Parathyroid adenoma (tissue), 2 donors: ENCODE data around the gene ZNF845.
A peak's percentile ranks its signal among the peaks of the same experiment; 100 is the strongest.
"Not testable (repeated sequence)": the region's sequence is repeated elsewhere in the genome, so short reads cannot be mapped to it uniquely, and the experiment has no call there.

Source experiments
- H2AFZ ChIP-seq: fragments of 300-600 bp; sonication (generic); one replicate; pipeline ENCODE4 v1.7.0; 2017; ENCODE audit warnings: antibody characterized with exemption, mild to moderate bottlenecking
- H3K27ac ChIP-seq: fragments of 300-600 bp; sonication (generic); one replicate; pipeline ENCODE4 v1.7.0; 2017
- H3K27me3 ChIP-seq: fragments of 300-600 bp; sonication (generic); one replicate; pipeline ENCODE4 v1.7.0; 2017; ENCODE audit warnings: low read length; ENCODE audit not compliant: control insufficient read depth, insufficient read depth
- H3K36me3 ChIP-seq: fragments of 300-600 bp; sonication (generic); one replicate; pipeline ENCODE4 v1.7.0; 2017; ENCODE audit warnings: low read length; ENCODE audit not compliant: control insufficient read depth, insufficient read depth
- H3K4me1 ChIP-seq: fragments of 300-600 bp; sonication (generic); one replicate; pipeline ENCODE4 v1.7.0; 2017; ENCODE audit warnings: control low read depth
- H3K4me2 ChIP-seq: fragments of 300-600 bp; sonication (generic); one replicate; pipeline ENCODE4 v1.7.0; 2017; ENCODE audit warnings: low read length
- H3K4me3 ChIP-seq: fragments of 300-600 bp; sonication (generic); one replicate; pipeline ENCODE4 v1.7.0; 2017; ENCODE audit warnings: low read depth, low read length
- H3K79me2 ChIP-seq: fragments of 300-600 bp; sonication (generic); one replicate; pipeline ENCODE4 v1.7.0; 2017; ENCODE audit warnings: control low read depth
- H3K9ac ChIP-seq: fragments of 300-600 bp; sonication (generic); one replicate; pipeline ENCODE4 v1.7.0; 2017; ENCODE audit warnings: mild to moderate bottlenecking
- H3K9me3 ChIP-seq: fragments of 300-600 bp; sonication (generic); one replicate; pipeline ENCODE4 v1.7.0; 2017; ENCODE audit warnings: low read length; ENCODE audit not compliant: control insufficient read depth
- CTCF ChIP-seq: fragments of 300-600 bp; sonication (generic); IDR thresholded peaks from one replicate; pipeline ENCODE4 v1.7.0; 2017; ENCODE audit warnings: antibody characterized with exemption, mild to moderate bottlenecking
- donor health status: primary hyperparathyroidism.

The ZNF845 gene

DNA sequence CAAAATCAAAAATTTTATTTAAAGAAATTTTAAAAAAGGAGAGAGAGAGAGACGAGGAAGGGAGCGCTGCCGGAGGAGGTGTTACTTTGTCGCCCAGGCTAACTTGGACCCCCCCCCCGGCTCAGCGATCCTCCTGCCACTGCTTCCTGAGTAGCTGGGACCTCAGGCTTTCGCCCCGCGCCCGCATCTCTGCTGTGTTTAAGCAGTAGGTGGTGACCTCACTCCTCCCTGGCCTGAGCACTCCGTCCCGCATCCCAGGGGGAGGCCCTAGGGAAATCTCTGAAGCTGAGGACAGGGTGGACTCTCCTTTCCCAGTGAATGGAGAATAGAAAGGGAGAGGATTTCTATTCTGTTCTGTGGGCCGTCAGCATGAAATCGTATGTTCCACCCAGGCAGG is 485 bp upstream of the ZNF845 start:
- Histone ChIP-seq H3K27ac (peak overlapping the region; percentile 76), H3K9me3 (no peaks in the 10 kb centered on the region), H2AFZ (peak overlapping the region; percentile 90), H3K4me2 (peak overlapping the region; percentile 78), H3K4me3 (peak overlapping the region; percentile 96), H3K79me2 (no peaks in the 10 kb centered on the region), H3K36me3 (no peaks in the 10 kb centered on the region), H3K27me3 (no peaks in the 10 kb centered on the region), H3K4me1 (no peaks in the 10 kb centered on the region), H3K9ac (no peak overlapping the region)
- TF ChIP-seq CTCF: no peak

DNA sequence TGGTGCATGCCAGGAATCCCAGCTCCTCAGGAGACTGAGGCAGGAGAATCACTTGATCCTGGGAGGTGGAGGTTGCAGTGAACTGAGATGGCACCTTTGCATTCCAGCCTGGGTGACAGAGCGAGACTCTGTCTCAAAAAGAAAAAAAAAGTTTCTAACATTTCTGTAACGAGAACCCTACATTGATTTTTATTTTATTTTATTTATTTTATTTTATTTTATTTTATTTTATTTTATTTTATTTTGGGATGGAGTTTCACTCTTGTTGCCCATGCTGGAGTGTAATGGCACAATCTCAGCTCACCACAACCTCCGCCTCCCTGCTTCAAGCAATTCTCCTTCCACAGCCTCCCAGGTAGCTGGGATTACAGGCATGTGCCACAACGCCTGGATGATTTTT is 10.9 kb downstream of the ZNF845 start:
- H3K9me3 ChIP-seq, H3K36me3 ChIP-seq, H3K4me3 ChIP-seq, H3K4me2 ChIP-seq, H3K27me3 ChIP-seq, H3K9ac ChIP-seq, H3K4me1 ChIP-seq, H3K79me2 ChIP-seq, H2AFZ ChIP-seq, H3K27ac ChIP-seq: not testable (repeated sequence)

DNA sequence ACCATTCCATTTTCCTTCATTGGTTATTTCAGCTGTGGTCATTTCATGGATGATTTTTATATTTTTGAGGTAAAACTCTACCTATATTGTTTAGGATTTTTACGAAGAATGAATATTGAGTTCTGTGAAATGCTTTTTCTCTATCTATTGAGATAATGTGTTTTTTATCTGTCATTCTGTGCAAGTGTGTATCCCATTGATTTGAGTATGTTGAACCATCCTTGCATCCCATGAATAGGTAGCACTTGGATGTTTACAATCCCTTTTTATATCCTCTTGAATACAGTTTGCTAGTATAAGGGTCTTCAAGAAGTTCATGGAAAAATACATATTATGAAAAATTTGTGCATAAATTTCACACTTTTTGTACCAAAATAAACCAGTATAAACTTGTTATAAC is 22.2 kb downstream of the ZNF845 start:
- TF ChIP-seq CTCF: no peak
- Histone ChIP-seq H3K4me2 (no peak overlapping the region), H3K9ac (no peak overlapping the region), H3K4me1 (no peaks in the 10 kb centered on the region), H3K27ac (no peak overlapping the region), H3K9me3 (peaks cover 3% of the 10 kb centered on the region), H3K4me3 (no peak overlapping the region), H3K36me3 (peaks cover 6% of the 10 kb centered on the region), H2AFZ (no peak overlapping the region), H3K79me2 (no peaks in the 10 kb centered on the region), H3K27me3 (no peaks in the 10 kb centered on the region)

- Histone ChIP-seq H3K79me2 (no peaks in the 10 kb centered on the region), H3K36me3 (no peaks in the 10 kb centered on the region), H3K9me3 (peaks cover 3% of the 10 kb centered on the region), H3K4me1 (no peaks in the 10 kb centered on the region), H3K4me3 (no peak overlapping the region), H2AFZ (no peak overlapping the region), H3K4me2 (no peak overlapping the region), H3K27ac (no peak overlapping the region), H3K9ac (no peak overlapping the region), H3K27me3 (no peaks in the 10 kb centered on the region)
- no peak for TF ChIP-seq CTCF
Measured at GRCh38 chr19:53357821-53358581, 24.5 kb downstream of the ZNF845 start.

GRCh38 chr19:53360056-53360455 is 26.5 kb downstream of the ZNF845 start:
- not testable (repeated sequence) for H3K4me1 ChIP-seq, H3K9ac ChIP-seq, H3K27me3 ChIP-seq, H3K79me2 ChIP-seq, H3K9me3 ChIP-seq, H2AFZ ChIP-seq, H3K4me2 ChIP-seq, H3K27ac ChIP-seq, H3K36me3 ChIP-seq, H3K4me3 ChIP-seq
